ENCODE results near the gene FSTL5. TPM values are rescaled to one million over a fixed set of nuclear protein-coding genes. Genes with fewer than 3 reads are reported as not detected.

The FSTL5 gene
- total RNA-seq, 1 experiment from 2014 or later, result not detected

GRCh38 chr4:161728929-161729328, 434.9 kb downstream of the FSTL5 start:
- ChIA-PET CTCF (no interaction called here), POLR2A (no interaction called here), RAD21 (ENCODE audit: low non-redundant PET in 1 of 2, low total read pairs in 2 of 2, uncharacterized antibody in 2 of 2, unreplicated experiment in 2 of 2) (no interaction called here)
- H3K27me3 ChIP-seq (ENCODE audit: insufficient read depth, low read length), result no peaks in the 10 kb centered on the region
- no peak overlapping the region for H3K4me3 ChIP-seq (replicated peaks in 1 of 2; ENCODE audit: low read depth in 1 of 2, low read length in 2 of 2)
- no peak overlapping the region for H3K27ac ChIP-seq (ENCODE audit: low read depth, low read length)
- H3K9me2 ChIP-seq (ENCODE audit: insufficient read depth), result no peaks in the 10 kb centered on the region
- H3K79me2 ChIP-seq (ENCODE audit: insufficient read depth, low read length), result no peaks in the 10 kb centered on the region
- H3K36me3 ChIP-seq (ENCODE audit: control insufficient read depth in 1 of 2, insufficient read depth in 2 of 2, low read length in 2 of 2), result no peaks in the 10 kb centered on the region
- H3K4me2 ChIP-seq (ENCODE audit: low read length), result no peak overlapping the region
- H2AFZ ChIP-seq (ENCODE audit: low read depth, low read length, poor library complexity, severe bottlenecking), result no peak overlapping the region
- H3K9ac ChIP-seq (ENCODE audit: low read length), result no peak overlapping the region
- TF ChIP-seq ZBTB33 (IDR thresholded peaks at IDR 0.05; ENCODE audit: extremely low read depth, insufficient replicate concordance, low read length) (no peak), ELF1 (IDR thresholded peaks at IDR 0.05; ENCODE audit: borderline replicate concordance, low read depth) (no peak), CTCF (IDR thresholded peaks at IDR 0.05 in 2 of 3, conservative IDR thresholded peaks at IDR 0.05 in 1 of 3; ENCODE audit: borderline replicate concordance in 1 of 3, insufficient read depth in 1 of 3, low read depth in 2 of 3, low read length in 2 of 3) (no peak), RAD21 (IDR thresholded peaks at IDR 0.05; ENCODE audit: low read depth) (no peak), EZH2phosphoT487 (IDR thresholded peaks at IDR 0.05; ENCODE audit: borderline replicate concordance) (no peak), REST (IDR thresholded peaks at IDR 0.05; ENCODE audit: low read depth) (no peak), POLR2AphosphoS5 (IDR thresholded peaks at IDR 0.05; ENCODE audit: low read depth, low read length) (no peak), JUND (IDR thresholded peaks at IDR 0.05) (no peak), ZNF274 (IDR thresholded peaks at IDR 0.05; ENCODE audit: low read depth, low read length) (no peak)
- BruUV-seq (replicated peaks), result no TSS peak
- no peak for ATAC-seq
- H4K20me1 ChIP-seq (ENCODE audit: insufficient read depth), result no peaks in the 10 kb centered on the region
- intact Hi-C loops (cut with micrococcal nuclease), result no loop called here
- H3K9me3 ChIP-seq (ENCODE audit: control insufficient read depth in 1 of 2, insufficient read depth in 1 of 2, low read depth in 1 of 2, low read length in 2 of 2), result no peaks in the 10 kb centered on the region
- DNase-seq (ENCODE audit: low read depth, low spot score), result no peak
- no peaks in the 10 kb centered on the region for H3K4me1 ChIP-seq (ENCODE audit: control insufficient read depth in 1 of 2, insufficient read depth in 2 of 2, low read length in 2 of 2)
